Measurements from ENCODE around the gene OR10A3. TPM values are rescaled to one million over a fixed set of nuclear protein-coding genes. Genes with fewer than 3 reads are reported as not detected.

The OR10A3 gene
- total RNA-seq, 1 experiment from 2014 or later, result not detected

- ChIA-PET POLR2A (ENCODE audit: unreplicated experiment) (no interaction called here), CTCF (interaction anchor here (0.5 kb wide), 1 partner anchor 1079 kb away, joined by 3 read pairs; no protein-coding TSS in a partner anchor)
- H3K9me2 ChIP-seq (ENCODE audit: insufficient read depth), result no peaks in the 10 kb centered on the region
- BruUV-seq (replicated peaks), result no TSS peak
- no peak overlapping the region for H2AFZ ChIP-seq
- H3F3A ChIP-seq (ENCODE audit: insufficient read depth, low read depth), result peaks cover 46% of the 10 kb centered on the region
- no peaks in the 10 kb centered on the region for H3K27me3 ChIP-seq (ENCODE audit: insufficient read depth, low read depth)
- peak overlapping the region; percentile 52 for H3K4me2 ChIP-seq
- no peaks in the 10 kb centered on the region for H3K9me3 ChIP-seq (ENCODE audit: insufficient read depth, low read depth)
- H3K4me1 ChIP-seq (replicated peaks; ENCODE audit: insufficient read depth), result peaks cover 61% of the 10 kb centered on the region
- DNase-seq, result peak in 1 of 2 experiments; percentile 60
- H3K27ac ChIP-seq, result peak overlapping the region; percentile 97
- H3K36me3 ChIP-seq (ENCODE audit: low read depth), result no peaks in the 10 kb centered on the region
- TF ChIP-seq EZH2 (IDR thresholded peaks at IDR 0.05; ENCODE audit: low read depth), result no peak
- TF ChIP-seq, protein P1, sequence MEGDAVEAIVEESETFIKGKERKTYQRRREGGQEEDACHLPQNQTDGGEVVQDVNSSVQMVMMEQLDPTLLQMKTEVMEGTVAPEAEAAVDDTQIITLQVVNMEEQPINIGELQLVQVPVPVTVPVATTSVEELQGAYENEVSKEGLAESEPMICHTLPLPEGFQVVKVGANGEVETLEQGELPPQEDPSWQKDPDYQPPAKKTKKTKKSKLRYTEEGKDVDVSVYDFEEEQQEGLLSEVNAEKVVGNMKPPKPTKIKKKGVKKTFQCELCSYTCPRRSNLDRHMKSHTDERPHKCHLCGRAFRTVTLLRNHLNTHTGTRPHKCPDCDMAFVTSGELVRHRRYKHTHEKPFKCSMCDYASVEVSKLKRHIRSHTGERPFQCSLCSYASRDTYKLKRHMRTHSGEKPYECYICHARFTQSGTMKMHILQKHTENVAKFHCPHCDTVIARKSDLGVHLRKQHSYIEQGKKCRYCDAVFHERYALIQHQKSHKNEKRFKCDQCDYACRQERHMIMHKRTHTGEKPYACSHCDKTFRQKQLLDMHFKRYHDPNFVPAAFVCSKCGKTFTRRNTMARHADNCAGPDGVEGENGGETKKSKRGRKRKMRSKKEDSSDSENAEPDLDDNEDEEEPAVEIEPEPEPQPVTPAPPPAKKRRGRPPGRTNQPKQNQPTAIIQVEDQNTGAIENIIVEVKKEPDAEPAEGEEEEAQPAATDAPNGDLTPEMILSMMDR (conservative IDR thresholded peaks at IDR 0.05), result no peak
- H4K20me1 ChIP-seq (ENCODE audit: insufficient read depth), result no peaks in the 10 kb centered on the region
- intact Hi-C loops (cut with micrococcal nuclease; ENCODE audit: unreplicated experiment), result no loop called here
- peaks cover 5% of the 10 kb centered on the region for H3K79me2 ChIP-seq (ENCODE audit: low read depth)
- peak overlapping the region; percentile 14; the same call in 1 of the 2 replicates for H3K4me3 ChIP-seq
These were observed 31.8 kb downstream of the OR10A3 start for GRCh38 chr11:7909585-7910285.

- peak overlapping the region; percentile 97 for H3K27ac ChIP-seq
- POLR2A ChIA-PET (ENCODE audit: unreplicated experiment), result interaction anchor here (0.6 to 2.2 kb wide), 3 partner anchors 67 to 1730 kb away, joined by 4 to 12 read pairs (median 6); partner anchors contain the start of gene EIF3F
- intact Hi-C loops (cut with micrococcal nuclease; ENCODE audit: unreplicated experiment), result no loop called here
- no peaks in the 10 kb centered on the region for H3K36me3 ChIP-seq (ENCODE audit: low read depth)
- no peaks in the 10 kb centered on the region for H4K20me1 ChIP-seq (ENCODE audit: insufficient read depth)
- no TSS peak for BruUV-seq (replicated peaks)
- peaks cover 87% of the 10 kb centered on the region for H3K4me1 ChIP-seq (replicated peaks; ENCODE audit: insufficient read depth)
- peak overlapping the region; percentile 99 for H3K4me2 ChIP-seq
- H3K9me3 ChIP-seq (ENCODE audit: insufficient read depth, low read depth), result no peaks in the 10 kb centered on the region
- H3K9me2 ChIP-seq (ENCODE audit: insufficient read depth), result no peaks in the 10 kb centered on the region
- no peak for DNase-seq
- CTCF ChIA-PET, result no interaction called here
- peak overlapping the region; percentile 73; the same call in 1 of the 2 replicates for H3K4me3 ChIP-seq
- H3F3A ChIP-seq (ENCODE audit: insufficient read depth, low read depth), result peaks cover 63% of the 10 kb centered on the region
- TF ChIP-seq, protein P1 (conservative IDR thresholded peaks at IDR 0.05), result no peak
- TF ChIP-seq EZH2 (IDR thresholded peaks at IDR 0.05; ENCODE audit: low read depth), result no peak
- H3K27me3 ChIP-seq (ENCODE audit: insufficient read depth, low read depth), result no peaks in the 10 kb centered on the region
- H3K79me2 ChIP-seq (ENCODE audit: low read depth), result peaks cover 21% of the 10 kb centered on the region
- no peak overlapping the region for H2AFZ ChIP-seq
These were observed 34.4 kb downstream of the OR10A3 start for GRCh38 chr11:7907121-7907520.

DNA sequence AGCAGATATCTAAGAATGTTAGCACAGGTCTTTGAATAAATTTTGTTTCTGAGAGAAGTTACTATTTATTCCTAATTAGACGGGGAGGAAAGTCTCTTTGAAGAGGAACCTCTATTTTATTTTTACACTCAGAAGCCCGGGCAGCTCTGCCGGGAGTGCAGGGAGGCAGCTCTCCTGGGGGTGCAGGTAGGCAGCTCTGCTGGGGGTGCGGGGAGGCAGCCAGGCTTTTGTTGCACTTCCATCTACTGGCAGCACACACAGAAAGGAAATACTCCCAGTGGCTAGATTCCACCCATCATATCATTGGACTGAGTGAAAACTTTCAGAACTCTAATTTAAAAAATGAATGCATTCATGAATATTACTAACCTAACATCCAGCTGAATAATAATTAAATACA lies 35.0 kb downstream of the OR10A3 start:
- Histone ChIP-seq H3K4me3 (peak overlapping the region; percentile 73; the same call in 1 of the 2 replicates), H3K4me1 (replicated peaks; ENCODE audit: insufficient read depth) (peaks cover 94% of the 10 kb centered on the region), H3K27ac (peak overlapping the region; percentile 97), H3K36me3 (ENCODE audit: low read depth) (no peaks in the 10 kb centered on the region), H4K20me1 (ENCODE audit: insufficient read depth) (no peaks in the 10 kb centered on the region), H2AFZ (no peak overlapping the region), H3F3A (ENCODE audit: insufficient read depth, low read depth) (peaks cover 68% of the 10 kb centered on the region), H3K9me3 (ENCODE audit: insufficient read depth, low read depth) (no peaks in the 10 kb centered on the region), H3K9me2 (ENCODE audit: insufficient read depth) (no peaks in the 10 kb centered on the region), H3K4me2 (peak overlapping the region; percentile 99), H3K27me3 (ENCODE audit: insufficient read depth, low read depth) (no peaks in the 10 kb centered on the region), H3K79me2 (ENCODE audit: low read depth) (peaks cover 21% of the 10 kb centered on the region)
- POLR2A ChIA-PET (ENCODE audit: unreplicated experiment), result interaction anchor here (0.6 to 2.2 kb wide), 3 partner anchors 68 to 80 kb away, joined by 3 to 12 read pairs (median 6); partner anchors contain the start of gene EIF3F
- DNase-seq, result no peak
- CTCF ChIA-PET, result interaction anchor here (1.8 kb wide), 1 partner anchor 71 kb away, joined by 11 read pairs; no protein-coding TSS in a partner anchor
- BruUV-seq (replicated peaks), result TSS peak; percentile 67
- no peak for TF ChIP-seq EZH2 (IDR thresholded peaks at IDR 0.05; ENCODE audit: low read depth)
- TF ChIP-seq, protein P1 (conservative IDR thresholded peaks at IDR 0.05), result no peak
- intact Hi-C loops (cut with micrococcal nuclease; ENCODE audit: unreplicated experiment), result loop anchor here (1.0 kb wide), 3 partner anchors 30 to 81 kb away; partner anchors contain the start of gene EIF3F

Measured in PC-9 (cell line).